Measurements from ENCODE around the gene CCDC188.

The CCDC188 gene

DNA sequence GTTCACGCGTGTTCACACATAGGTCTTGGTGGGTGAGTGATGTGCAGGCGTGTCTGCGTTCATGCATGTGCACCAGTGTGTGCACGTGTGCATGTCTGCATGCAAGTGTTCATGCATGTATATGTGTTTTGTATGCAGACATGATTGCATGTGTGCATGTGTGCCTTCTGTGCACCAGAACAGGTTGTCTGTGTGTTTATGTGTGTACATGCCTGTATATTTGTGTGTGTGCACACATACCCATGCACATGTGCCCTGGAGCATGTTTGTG lies 14.3 kb downstream of the CCDC188 start:
- no peaks in the 10 kb centered on the region for H3K27me3 Mint-ChIP-seq
- H3K9me3 Mint-ChIP-seq, result no peaks in the 10 kb centered on the region
- H3K27ac Mint-ChIP-seq, result no peak overlapping the region
- DNase-seq (no peak), ATAC-seq (replicated peaks) (no peak)
- H3K36me3 Mint-ChIP-seq (ENCODE audit: insufficient read depth), result peaks cover 3% of the 10 kb centered on the region
- H3K4me3 Mint-ChIP-seq, result no peak overlapping the region
- peaks cover 13 to 40% of the 10 kb centered on the region in 2 donors for H3K4me1 Mint-ChIP-seq (ENCODE audit: low read depth in 2 of 2)

DNA sequence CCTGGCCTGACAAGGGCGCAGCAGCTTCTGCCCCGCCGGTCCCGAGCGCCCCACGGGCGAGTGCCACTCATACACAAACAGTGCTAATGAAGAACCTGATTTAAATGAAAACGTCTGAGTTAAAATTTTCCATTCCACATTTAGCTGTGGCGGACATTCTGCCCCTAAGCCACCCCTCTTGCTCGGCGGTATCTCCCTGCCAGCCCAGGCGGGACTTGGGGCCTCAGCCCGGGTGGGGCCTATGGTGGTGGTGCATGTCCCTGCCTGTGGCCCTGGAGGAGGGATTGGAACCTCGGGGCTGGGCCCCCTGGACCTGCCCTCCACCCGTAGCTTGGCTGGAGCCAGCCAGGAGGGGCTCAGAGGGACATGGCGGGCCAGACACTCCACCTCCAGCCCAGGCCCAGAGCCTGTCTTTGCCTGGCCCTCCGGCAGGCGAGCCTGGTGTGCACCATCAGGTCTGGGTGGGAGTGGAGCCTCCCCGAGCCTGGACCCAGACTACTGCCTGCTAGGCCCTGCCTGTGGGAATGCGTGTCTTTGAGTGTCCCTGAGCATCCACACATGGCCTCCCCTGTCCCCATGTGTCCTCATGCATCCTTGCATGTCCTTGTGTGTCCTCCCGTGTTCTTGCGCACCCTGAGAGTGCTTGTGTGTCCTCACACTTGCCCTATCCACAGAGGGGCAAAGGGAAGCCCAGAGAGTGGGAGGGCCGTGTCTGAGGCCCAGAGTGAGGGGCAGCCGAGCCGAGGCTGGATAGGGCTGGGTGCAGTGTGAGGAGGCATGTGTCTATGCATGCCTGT lies 14.9 kb downstream of the CCDC188 start:
- H3K4me3 Mint-ChIP-seq, result no peak overlapping the region
- no peaks in the 10 kb centered on the region for H3K9me3 Mint-ChIP-seq
- ATAC-seq (replicated peaks), result no peak
- no peaks in the 10 kb centered on the region for H3K27me3 Mint-ChIP-seq
- H3K4me1 Mint-ChIP-seq (ENCODE audit: low read depth in 2 of 2), result peaks cover 13 to 40% of the 10 kb centered on the region in 2 donors
- peaks cover 3% of the 10 kb centered on the region for H3K36me3 Mint-ChIP-seq (ENCODE audit: insufficient read depth)
- no peak for DNase-seq
- no peak overlapping the region for H3K27ac Mint-ChIP-seq

DNA sequence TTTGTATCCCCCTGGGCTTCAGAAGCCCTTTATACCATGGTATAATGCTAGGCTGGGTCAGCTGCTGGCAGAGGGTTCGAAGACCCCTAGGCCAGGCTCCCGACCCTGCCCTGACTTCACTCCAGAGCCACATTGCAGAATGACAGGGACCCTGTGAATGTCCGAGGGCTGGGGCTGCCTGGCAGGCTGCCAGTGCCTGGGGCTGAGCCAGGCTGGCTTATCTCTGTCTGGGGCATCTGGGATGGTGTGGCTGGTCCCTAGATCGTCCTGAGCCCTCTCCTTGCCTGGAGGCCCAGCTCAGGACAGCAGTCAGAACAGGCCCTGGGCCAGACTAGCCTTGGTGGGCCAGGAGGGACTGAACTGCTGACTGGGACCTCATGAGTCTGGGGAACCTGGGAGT lies 15.6 kb downstream of the CCDC188 start:
- Mint-ChIP-seq H3K36me3 (ENCODE audit: insufficient read depth) (peaks cover 7% of the 10 kb centered on the region), H3K4me1 (ENCODE audit: low read depth in 2 of 2) (peaks cover 13 to 40% of the 10 kb centered on the region in 2 donors), H3K27me3 (no peaks in the 10 kb centered on the region), H3K9me3 (no peaks in the 10 kb centered on the region), H3K4me3 (no peak overlapping the region), H3K27ac (no peak overlapping the region)
- ATAC-seq (replicated peaks), result no peak
- DNase-seq, result no peak

DNA sequence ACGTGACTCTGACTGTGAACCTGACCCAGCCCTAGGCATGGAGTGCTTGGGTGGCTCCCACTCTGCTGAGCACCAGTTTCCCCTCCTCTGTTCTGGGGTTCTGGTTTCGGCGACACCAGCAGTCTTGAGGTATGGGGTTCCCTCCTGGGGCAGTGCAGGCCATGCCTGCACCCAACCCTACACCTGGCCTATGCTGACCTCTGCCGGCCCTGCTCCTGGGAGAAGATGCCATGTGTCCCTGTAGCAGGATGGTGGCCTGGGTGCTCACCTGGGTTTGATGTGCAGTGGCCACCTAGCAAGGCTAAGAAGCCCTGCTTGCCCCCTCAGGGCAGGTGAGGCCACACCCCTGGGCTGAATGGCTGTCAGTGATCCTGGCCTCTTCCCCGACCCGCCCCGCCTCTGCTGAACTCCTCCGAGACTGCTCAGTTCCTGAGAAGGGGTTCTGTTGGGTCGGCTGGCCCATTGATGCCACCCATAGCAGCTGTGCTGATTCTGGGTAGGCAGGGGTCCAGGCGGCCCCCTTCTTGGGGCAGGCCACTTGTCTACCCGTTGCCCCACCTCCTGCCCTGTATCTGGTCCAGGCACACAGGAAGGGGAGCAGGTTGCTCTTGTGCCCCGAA lies 16.8 kb downstream of the CCDC188 start:
- H3K9me3 Mint-ChIP-seq, result no peaks in the 10 kb centered on the region
- peaks cover 7% of the 10 kb centered on the region for H3K36me3 Mint-ChIP-seq (ENCODE audit: insufficient read depth)
- no peaks in the 10 kb centered on the region for H3K27me3 Mint-ChIP-seq
- peaks cover 14 to 46% of the 10 kb centered on the region in 2 donors for H3K4me1 Mint-ChIP-seq (ENCODE audit: low read depth in 2 of 2)
- ATAC-seq (replicated peaks) (no peak), DNase-seq (no peak)
- H3K27ac Mint-ChIP-seq, result no peak overlapping the region
- peak overlapping the region; percentile 66 to 78 for H3K4me3 Mint-ChIP-seq

DNA sequence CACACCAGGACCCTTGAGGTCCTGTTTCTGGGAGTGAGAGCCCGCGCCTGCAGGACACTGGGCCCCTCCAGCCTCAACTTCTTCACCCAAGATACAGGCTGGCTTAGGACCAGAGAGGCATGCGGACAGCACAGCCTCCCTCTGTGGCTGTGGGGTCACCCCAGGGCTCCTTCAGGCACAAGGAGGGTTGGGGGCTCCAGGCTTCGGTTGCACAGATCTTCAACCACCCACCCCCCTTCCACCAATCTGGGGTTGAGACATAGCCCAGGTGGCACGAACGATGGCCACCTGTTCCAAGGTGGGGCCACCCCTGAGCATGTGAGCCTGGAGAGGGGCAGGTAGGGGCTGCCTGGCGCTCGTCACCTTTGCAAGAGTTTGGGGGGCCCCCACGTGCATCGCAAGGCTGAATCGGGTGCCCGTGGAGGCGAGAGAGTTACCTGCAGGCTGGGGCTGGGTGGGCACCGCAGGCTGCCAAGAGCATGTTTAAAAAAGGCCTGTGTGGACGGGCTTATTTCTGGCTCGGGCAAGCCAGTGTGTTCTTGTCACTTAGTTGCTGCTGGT lies 18.1 kb downstream of the CCDC188 start:
- H3K36me3 Mint-ChIP-seq (ENCODE audit: insufficient read depth), result peaks cover 3% of the 10 kb centered on the region
- no peaks in the 10 kb centered on the region for H3K27me3 Mint-ChIP-seq
- DNase-seq (no peak), ATAC-seq (replicated peaks) (no peak)
- H3K4me3 Mint-ChIP-seq, result peak overlapping the region; percentile 66 to 78
- peak overlapping the region in 1 of 2 donors; percentile 55 for H3K27ac Mint-ChIP-seq
- peaks cover 13 to 45% of the 10 kb centered on the region in 2 donors for H3K4me1 Mint-ChIP-seq (ENCODE audit: low read depth in 2 of 2)
- H3K9me3 Mint-ChIP-seq, result no peaks in the 10 kb centered on the region

DNA sequence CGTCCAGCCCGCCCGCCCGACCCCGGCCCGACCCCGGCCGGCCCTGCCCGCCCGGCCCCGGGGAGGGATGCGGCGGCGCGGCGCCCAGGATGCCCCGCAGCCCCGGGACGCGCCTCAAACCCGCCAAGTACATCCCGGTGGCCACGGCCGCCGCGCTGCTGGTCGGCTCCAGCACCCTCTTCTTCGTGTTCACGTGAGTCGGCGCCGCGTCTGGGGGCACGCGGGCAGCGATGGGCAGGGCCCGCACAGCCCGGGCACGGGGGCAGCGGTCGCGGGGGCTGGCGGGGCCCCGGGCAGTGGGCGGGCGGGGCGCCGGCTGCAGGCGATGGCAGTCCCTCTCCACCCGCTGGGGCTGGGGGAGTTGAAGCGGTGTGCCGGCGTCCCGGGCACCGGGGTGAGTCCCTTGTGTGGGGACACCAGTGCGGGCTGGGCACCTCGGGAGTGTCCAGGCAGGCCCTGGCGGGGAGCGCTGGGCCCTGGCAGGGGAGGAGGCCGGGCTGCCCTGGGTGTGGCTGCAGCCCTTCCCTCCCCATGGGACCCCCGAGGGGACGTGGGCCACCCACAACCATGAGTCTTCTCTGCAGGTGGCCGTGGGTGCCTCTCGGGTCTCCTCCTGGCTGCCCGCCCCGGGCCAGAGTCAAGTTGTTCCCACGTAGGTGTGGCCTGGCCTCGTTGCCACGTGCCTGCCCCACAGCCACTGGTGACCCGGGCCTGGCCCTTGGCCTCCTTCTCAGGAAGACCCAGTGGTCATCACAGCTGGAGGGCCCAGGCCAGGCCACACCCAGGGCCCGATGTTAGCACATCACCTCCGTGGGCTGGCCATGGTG lies 18.8 kb downstream of the CCDC188 start:
- no peak for DNase-seq
- Mint-ChIP-seq H3K4me1 (ENCODE audit: low read depth in 2 of 2) (peaks cover 9 to 41% of the 10 kb centered on the region in 2 donors), H3K27ac (peak overlapping the region in 1 of 2 donors; percentile 55), H3K4me3 (peak overlapping the region; percentile 66 to 78), H3K27me3 (no peaks in the 10 kb centered on the region), H3K9me3 (no peaks in the 10 kb centered on the region), H3K36me3 (ENCODE audit: insufficient read depth) (peaks cover 10% of the 10 kb centered on the region)
- peak; percentile 14 for ATAC-seq (replicated peaks)

DNA sequence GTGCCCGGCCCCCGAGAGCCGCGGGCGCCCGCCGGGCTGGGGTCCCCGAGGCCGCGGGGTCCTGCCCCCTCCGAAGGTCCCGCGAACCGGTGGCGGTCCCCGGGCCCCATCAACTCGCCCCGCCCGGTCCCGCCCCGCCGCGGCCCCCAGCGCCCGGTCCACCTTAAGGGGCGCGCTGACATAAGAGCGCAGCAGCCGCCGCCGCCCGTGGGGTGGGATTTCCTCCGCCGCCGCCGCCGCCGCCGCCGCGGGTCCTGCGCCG lies 19.3 kb downstream of the CCDC188 start, which contains the start of gene ZDHHC8:
TSS of gene ZDHHC8 (plus strand) at position 208 of the 262 bp plus-strand sequence. CDS start 144 bp downstream, outside the sequence.
- peak in 1 of 3 experiments; percentile 19 for DNase-seq
- no peaks in the 10 kb centered on the region for H3K9me3 Mint-ChIP-seq

DNA sequence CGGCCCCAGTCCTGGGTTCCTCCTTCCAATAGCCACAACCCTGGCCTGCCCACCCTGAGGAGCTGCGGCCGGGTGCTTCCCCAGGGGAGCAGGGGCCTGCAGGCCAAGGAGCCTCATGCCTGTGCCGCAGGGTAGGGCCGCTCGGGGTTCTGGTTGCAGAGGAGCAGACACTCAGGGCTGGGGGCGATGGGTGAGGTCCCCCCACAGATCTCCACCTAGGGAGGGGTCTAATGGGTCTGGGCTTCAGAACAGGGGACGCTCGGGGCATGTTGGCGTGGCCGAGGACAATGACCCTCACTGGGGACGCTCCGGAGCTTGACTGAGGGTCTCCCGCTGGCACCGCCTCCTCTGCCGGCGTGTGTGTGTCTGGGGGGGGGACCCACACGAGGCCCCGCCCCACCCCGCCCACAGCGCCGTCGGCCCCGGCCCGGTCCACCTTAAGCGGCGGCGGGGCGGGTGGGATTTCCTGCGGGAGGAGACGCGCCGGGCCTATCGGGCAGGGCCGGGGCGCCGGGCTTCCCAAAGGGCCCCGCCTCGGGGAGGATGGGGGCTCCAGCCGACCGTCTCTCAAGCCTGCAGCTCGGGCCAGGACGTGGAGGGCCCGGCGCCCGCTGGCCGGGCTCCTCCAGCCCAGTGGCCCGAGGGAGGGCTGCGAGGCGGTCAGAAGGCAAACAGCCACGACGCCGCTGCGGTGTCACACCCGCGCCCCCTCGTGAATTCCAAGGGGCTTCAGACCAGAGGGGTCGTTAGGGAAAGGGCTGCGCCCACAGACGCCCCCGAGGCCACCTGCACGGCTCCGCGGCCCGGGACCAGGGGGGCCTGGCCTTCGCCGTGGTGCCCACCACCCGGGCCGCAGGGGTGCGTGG lies 19.9 kb downstream of the CCDC188 start:
- peak overlapping the region; percentile 51 to 68 for H3K4me3 Mint-ChIP-seq
- no peaks in the 10 kb centered on the region for H3K27me3 Mint-ChIP-seq
- H3K9me3 Mint-ChIP-seq, result no peaks in the 10 kb centered on the region
- H3K36me3 Mint-ChIP-seq (ENCODE audit: insufficient read depth), result peaks cover 16% of the 10 kb centered on the region
- DNase-seq (peak; percentile 56 to 67 (median 67)), ATAC-seq (replicated peaks) (peak; percentile 77)
- peaks cover 4 to 34% of the 10 kb centered on the region in 2 donors for H3K4me1 Mint-ChIP-seq (ENCODE audit: low read depth in 2 of 2)
- peak overlapping the region in 1 of 2 donors; percentile 78 for H3K27ac Mint-ChIP-seq

More for the DNA sequence above, 19.3 kb downstream of the CCDC188 start, which contains the start of gene ZDHHC8:
- peak within 1 kb of the TSS in 1 of 2 donors; percentile 78 for H3K27ac Mint-ChIP-seq
- peak within 1 kb of the TSS; percentile 66 to 78 for H3K4me3 Mint-ChIP-seq
- peak; percentile 67 for ATAC-seq (replicated peaks)
- H3K4me1 Mint-ChIP-seq (ENCODE audit: low read depth in 2 of 2), result peaks cover 9 to 39% of the 10 kb centered on the region in 2 donors
- H3K36me3 Mint-ChIP-seq (ENCODE audit: insufficient read depth), result peaks cover 12% of the 10 kb centered on the region
- H3K27me3 Mint-ChIP-seq, result no peaks in the 10 kb centered on the region

DNA sequence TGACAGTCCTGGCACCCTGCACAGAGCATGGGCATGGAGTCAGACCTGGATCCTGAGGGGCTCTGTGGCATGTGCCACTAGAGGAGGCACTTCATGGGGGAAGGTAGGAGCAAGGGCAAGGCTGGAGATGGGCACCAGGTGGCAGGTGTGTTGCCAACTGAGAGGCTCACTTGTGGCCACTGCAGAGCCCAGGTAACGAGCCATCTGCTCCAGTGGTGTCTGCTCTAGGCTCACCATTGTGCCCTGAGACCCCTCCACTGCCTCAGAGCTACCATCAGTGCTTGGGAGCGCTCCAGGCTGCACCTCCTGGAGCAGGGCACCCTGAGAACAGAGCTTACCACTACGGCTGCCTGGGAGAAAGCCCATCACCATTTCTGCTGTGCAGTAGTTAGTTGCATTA lies 20.5 kb downstream of the CCDC188 start:
- Mint-ChIP-seq H3K4me3 (peak overlapping the region; percentile 51 to 68), H3K4me1 (ENCODE audit: low read depth in 2 of 2) (peaks cover 4 to 32% of the 10 kb centered on the region in 2 donors), H3K27me3 (no peaks in the 10 kb centered on the region), H3K36me3 (ENCODE audit: insufficient read depth) (peaks cover 22% of the 10 kb centered on the region), H3K9me3 (no peaks in the 10 kb centered on the region), H3K27ac (peak overlapping the region in 1 of 2 donors; percentile 78)
- peak in 1 of 3 experiments; percentile 16 for DNase-seq
- ATAC-seq (replicated peaks), result peak; percentile 18

DNA sequence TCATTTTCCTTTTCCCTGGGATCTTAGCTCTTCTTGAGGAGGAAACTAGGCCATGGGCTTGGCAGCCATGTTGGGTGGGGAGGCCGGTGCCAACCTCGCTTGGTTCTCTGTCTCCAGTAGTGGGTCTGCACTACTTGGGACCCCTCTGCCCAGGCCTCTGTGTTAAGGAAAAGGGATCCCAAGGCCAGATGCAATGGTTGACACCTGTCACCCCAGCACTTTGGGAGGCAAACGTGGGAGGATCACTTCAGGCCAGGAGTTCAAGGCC lies 21.2 kb downstream of the CCDC188 start:
- peak overlapping the region in 1 of 2 donors; percentile 68 for H3K4me3 Mint-ChIP-seq

DNA sequence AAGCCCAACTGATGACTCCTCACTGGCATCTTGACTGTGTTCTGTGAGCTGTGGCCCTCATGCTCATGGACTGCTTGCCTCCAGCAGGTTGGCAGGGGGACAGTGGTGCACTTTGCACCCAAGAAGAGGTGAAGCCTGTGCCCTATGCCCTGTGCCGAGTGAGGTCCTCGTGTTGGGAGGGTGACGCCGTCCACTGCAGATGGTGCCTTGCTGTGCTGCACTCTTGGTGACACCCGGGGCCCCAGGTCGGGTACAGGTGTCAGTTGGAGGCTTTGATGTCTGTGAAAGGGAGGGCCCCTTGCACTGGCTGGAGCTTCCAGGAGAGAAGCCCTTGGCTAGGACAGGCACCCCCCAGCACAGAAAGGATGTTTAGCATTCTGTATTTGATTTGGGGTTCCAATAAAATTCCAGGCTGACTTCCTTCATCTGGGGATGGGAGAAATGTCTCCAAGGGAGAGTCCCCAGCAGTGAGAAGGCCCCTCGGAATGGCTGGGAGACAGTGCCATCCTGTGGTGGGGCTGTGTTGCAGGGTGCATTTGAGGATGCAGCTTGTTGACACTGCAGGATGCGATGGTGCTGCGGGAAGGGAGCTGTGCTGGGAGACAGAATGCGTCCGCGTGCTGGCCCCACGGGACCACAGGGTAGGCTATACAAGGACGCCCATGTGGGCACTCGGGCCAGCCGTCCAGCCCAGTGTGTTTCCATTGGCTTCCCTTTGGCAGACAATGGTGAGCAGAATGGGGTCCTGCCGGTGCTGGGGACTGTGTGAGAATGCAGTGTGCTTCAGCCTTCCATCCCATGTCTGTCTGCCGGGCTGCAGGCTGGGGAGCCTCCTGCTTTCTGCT lies 21.7 kb downstream of the CCDC188 start:
- Mint-ChIP-seq H3K27ac (peak overlapping the region in 1 of 2 donors; percentile 78), H3K27me3 (no peaks in the 10 kb centered on the region), H3K9me3 (no peaks in the 10 kb centered on the region), H3K36me3 (ENCODE audit: insufficient read depth) (peaks cover 28% of the 10 kb centered on the region), H3K4me3 (peak overlapping the region; percentile 6 to 68), H3K4me1 (ENCODE audit: low read depth in 2 of 2) (peaks cover 5 to 26% of the 10 kb centered on the region in 2 donors)
- peak; percentile 42 to 58 (median 49) for DNase-seq
- ATAC-seq (replicated peaks), result peak; percentile 18

More for the DNA sequence above, 21.2 kb downstream of the CCDC188 start:
- Mint-ChIP-seq H3K27ac (peak overlapping the region in 1 of 2 donors; percentile 78), H3K27me3 (no peaks in the 10 kb centered on the region), H3K36me3 (ENCODE audit: insufficient read depth) (peaks cover 26% of the 10 kb centered on the region), H3K9me3 (no peaks in the 10 kb centered on the region), H3K4me1 (ENCODE audit: low read depth in 2 of 2) (peaks cover 4 to 31% of the 10 kb centered on the region in 2 donors)
- ATAC-seq (replicated peaks) (no peak), DNase-seq (no peak)

DNA sequence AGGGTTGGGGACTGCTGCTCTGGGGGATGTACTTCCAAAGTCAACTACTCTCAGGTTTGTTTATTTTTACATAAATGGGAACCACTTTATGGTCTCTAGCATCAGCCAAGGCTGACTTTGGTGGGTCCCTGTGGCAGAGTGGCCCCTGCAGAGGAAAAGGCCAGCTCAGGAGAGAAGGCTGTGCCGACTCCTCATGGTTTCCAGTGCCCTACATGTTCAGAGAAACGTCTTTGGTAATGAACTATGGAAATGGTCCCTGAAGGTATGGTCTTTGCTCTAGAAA lies 22.3 kb downstream of the CCDC188 start:
- Mint-ChIP-seq H3K4me1 (ENCODE audit: low read depth in 2 of 2) (peaks cover 10 to 28% of the 10 kb centered on the region in 2 donors), H3K27ac (peak overlapping the region in 1 of 2 donors; percentile 78), H3K4me3 (no peak overlapping the region), H3K27me3 (no peaks in the 10 kb centered on the region), H3K9me3 (no peaks in the 10 kb centered on the region), H3K36me3 (ENCODE audit: insufficient read depth) (peaks cover 33% of the 10 kb centered on the region)
- no peak for DNase-seq
- no peak for ATAC-seq (replicated peaks)
